GM21528 (cell line): ENCODE data around the gene MMP17.
"Not testable (repeated sequence)": the region's sequence is repeated elsewhere in the genome, so short reads cannot be mapped to it uniquely, and the experiment has no call there.

Experiments
- ATAC-seq: cut with Tn5 transposase; IDR thresholded peaks from one replicate; pipeline ENCODE4 v1.9.1; 2021; ENCODE audit warnings: mild to moderate bottlenecking, moderate library complexity; ENCODE audit not compliant: unreplicated experiment, low FRiP score

MMP17 gene

DNA sequence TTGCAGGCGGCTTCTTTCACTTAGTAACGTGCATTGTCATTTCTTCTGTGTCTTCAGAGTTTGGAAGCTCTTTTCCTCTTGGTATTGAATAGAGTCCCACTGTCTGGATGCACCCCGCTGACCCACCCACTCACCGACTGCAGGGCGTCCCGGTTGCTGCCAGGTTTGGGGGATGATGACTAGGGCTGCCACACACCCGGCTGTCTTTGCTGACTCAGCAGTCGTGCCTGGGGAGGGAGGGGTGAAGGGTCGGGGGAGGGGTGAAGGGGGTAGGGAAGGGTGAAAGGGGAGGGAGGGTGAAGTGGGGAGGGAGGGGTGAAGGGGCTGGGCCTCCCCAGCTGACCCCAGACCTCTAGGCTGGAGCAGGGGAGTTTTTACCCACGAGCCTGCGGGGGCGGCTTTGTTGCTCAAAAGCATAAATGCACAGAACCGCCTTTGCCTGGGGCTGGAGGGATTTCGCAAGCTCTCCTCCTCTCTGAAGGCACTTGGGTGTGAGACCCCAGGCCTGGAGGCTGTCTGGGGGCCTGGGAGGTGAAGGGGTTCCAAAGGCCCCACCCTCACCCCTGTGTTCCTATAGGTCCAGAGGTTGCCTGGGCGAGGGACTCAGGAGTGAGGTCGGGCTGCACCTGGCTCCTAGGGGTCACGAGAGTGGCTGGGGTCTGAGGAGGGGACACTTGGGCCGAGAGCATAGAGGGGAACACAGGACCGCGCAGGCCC lies 35.0 kb downstream of the MMP17 start:
- ATAC-seq = no peak

DNA sequence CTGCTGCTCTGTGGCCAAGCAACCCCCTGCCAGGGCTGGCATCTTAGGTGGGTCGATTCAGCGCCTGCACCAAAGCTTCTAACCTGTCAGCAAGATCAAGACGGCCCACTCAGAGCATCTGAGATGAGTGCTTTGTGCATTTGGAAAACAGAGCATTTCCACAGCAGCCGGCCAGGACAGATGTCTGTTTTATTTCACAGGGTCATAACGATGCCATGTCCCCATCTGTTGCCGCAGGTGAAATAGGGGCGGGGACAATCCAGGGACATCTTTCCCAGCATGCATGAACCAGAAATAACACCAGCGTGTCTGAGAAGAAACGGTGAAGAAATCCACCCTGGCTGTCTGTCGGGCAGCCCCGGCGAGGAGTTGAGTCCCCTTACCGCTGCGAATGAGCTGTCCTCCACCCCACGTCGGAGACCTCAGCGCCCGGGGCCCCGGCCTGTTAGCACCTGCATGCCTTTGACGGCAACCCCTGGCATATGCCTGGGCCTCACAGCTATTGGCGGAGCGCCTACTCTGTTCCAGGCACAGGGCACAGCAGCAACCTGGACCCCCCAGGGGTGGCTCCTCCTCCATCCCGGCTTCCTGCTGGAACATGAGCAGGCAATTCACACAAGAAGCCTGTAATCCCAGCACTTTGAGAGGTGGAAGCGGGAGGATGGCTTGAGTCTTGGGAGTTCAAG lies 35.7 kb downstream of the MMP17 start:
- ATAC-seq = no peak

DNA sequence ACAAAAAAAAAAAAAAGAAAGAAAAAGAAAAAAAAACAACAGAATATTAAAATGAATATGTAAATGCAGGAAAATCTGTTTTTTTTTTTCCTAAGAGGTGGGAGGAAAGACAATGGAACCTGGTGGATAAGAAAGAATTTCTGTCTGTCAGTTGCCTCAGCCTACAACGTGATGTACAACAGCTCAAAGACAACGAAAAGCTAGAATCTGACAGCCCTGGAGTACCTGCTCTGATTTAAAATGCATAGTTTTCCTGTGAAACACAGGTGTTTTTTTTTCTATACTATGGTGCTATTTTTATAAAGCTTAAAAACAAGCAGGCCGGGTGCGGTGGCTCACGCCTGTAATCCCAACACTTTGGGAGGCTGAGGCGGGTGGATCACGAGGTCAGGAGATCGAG lies 36.3 kb downstream of the MMP17 start:
- no peak for ATAC-seq

DNA sequence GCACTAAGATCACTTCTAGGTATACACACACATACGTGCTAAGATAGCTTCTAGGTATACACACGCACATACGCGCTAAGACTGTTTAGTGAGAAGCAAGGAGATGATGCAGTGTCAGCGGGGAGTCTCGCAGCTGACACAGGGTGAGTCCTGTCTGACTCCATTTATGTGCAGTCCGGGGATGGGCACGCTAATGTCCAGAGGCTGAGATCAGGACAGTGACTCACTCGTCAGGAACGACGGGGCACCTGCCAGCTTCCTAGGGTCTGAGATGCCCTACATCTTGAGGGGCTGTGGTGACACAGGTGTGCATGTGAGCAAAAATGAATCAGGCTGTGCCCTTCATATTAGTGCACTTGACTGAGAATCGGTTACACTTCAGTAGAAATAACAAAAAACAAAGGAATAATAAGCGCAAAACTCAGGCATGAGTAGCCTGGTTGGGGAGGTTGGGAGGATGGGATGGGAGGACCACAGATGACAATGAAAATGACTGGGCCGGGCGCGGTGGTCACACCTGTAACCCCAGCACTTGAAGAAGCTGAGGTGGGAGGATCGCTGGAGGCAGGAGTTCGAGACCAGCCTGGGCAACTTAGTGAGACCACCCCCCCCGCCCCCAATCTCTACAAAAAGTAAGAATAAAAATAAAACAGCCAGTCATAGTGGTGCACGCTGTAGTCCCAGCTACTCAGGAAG lies 37.1 kb downstream of the MMP17 start:
- ATAC-seq = no peak

DNA sequence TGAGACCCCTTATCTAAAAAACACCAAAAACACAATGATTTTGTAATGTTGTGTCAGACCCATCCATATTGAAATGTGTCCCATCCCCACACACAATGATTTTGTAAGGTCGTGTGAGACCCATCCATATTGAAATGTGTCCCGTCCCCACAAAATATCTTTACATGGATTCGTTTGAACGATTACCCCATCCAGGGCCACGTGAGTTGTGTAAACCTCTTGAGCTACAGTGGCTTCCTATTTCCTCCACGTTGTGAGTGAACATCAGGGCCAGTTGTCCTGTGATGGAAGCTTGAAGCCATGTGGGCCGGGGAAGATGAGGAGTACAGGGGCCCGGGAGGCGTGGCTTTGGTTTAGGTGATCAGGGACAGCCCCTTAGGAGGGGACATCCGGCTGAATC lies 39.3 kb downstream of the MMP17 start:
- ATAC-seq = no peak

DNA sequence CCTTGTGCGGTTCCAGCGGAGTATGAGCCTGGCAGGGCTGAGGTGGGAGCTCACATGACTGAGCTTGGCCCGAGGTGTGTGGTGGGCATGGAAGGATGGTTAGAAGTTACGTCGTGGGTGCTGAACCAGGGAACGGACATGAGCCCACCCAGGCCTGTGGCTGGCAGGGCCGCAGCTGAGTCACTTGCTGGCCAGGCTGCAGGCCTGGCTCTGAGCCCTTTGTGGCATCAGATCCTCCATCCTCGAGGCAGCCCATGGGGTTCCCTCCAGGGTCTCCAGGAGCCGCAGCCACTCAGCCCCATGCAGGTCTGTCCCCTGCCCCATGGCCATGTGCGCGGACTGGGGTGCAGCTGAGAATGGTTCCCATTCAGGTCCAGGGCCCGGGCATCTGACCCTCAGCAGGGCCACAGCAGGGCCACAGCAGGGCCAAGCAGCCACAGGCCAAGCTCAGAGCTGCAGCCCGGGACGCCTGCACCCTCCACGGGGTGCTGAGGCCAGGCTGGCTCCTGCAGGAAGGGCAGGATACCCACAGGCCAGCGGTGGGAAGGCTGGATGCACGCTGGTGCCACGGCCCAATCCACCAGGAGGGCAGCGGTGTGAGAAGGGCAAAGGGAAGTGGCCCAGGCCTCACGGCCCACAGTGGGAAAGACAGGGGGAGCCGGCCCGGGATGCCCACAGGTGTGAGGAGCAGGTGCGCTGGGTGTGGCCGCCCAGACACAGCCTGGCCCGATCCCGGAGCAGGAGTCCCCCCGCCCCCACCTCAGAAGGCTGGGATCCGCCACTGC lies 39.9 kb downstream of the MMP17 start:
- no peak for ATAC-seq

DNA sequence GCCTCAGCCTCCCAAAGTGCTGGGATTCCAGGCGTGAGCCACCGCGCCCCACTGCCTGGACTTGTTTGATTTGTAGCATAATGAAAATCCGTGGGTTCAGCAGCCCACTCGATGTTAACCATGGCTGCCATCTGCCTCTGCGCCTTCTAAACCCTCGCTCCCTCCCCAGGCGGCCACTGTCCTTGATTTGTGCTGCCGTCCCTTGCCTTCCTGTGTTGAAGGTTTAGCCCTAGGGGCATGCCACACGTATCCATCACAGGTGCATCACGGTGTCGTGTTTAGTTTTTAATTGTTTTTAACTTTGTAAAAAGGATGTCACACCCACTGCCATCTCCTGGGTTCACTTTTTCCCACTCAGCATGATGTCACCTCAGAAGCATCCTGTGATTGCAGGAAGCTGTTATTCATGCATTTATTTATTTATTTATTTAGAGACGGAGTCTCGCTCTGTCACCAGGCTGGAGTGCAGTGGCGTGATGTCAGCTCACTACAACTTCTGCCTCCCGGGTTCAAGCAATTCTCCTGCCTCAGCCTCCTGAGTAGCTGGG lies 41.8 kb downstream of the MMP17 start:
- ATAC-seq = no peak

DNA sequence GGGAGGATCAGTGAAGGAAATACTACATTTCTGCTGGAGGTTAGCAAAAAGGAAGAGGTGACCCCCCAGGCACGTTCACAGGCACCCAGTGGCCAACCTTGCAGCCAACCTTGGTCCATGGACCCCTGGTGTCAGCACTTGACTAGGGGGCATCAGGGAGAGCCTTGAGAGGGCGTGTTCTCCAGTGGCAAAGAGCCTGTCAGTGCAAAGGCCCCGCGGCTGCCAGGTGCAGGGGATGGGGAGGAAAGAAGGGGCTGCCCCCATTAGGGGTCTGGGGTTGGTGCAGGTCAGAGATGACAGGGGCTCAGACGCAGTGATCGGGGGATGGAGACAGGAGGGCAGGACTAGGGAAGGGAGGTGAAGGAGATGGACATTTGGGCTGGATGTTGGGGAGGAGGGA lies 43.5 kb downstream of the MMP17 start:
- no peak for ATAC-seq

DNA sequence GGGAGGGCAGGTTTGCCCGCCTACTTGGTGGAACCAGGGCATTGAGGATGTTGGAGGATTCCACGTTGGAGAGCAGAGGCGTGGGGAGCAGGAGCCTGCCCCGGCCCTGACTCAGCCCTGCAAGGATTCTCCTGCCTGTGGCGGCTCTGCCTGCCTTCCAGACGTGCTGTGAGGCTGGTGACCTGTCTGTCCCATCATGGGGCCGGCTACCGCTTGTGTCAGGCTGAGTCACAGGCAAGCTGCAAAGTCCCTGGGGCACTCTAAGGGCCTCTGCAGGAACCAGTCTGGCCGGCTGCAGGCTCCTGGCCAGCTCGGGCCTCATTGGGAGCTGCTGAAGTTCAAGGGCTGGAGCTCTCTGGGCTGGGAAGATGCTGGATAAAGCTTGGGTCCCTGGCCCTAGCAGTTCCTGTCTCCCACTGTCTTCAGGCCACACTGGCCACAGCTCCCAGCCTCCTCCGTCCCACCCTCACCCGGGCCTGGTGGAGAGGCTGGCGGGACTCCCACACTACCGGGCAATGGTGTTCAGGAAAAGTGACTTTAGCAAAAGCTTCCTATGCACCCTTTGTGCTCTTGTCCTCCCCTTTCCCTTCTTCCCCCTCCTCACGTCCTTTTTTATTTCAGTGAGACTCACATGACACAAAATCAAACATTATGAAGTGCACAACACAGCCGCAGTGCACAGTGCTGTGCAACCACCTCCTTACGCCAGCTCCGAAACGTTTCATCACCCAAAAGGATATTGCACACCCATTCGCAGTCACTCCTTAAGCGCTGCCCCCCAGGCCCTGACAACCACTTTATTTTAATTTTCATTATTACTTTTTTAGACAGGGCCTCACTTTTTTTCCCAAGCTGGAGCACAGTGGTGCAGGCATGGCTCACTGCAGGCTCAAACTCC lies 44.2 kb downstream of the MMP17 start:
- ATAC-seq = no peak

DNA sequence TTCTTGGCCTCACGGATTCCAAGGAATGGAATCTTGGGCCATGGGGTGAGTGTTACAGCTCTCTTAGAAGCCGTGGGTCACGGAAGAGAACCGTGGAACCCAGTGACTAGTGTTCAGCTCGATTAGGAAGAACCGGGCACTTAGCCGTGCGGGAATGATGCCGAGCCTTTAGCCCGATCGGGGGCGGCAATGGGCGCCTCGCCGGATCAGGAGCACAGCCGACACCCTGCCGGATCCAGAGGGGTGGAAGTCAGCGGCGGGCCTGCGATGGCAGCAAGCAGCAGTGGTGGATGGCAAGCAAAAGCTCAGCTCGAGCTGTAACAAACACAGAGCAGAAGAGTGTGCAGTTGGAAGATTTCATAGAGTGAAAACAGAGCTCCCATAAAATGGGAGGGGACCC lies 45.1 kb downstream of the MMP17 start:
- no peak for ATAC-seq

DNA sequence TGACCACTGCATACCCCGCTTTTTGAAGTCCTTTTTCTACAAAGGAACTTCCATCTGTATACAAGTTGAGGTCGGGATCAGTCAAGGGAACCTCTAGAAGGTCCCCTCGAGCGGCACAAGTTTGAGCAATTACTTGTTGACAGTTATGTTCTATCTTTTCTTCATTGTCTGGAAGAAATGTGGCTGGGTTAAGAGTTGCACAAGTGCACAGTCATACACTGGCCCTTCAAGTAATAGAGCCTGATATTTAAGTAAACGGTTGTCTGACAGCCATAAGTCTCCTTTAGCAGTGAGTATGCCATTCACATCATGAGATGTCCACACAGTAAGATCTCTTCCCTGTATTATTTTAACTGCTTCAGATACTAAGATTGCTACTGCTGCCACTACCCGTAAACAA lies 46.8 kb downstream of the MMP17 start:
- not testable (repeated sequence) for ATAC-seq

DNA sequence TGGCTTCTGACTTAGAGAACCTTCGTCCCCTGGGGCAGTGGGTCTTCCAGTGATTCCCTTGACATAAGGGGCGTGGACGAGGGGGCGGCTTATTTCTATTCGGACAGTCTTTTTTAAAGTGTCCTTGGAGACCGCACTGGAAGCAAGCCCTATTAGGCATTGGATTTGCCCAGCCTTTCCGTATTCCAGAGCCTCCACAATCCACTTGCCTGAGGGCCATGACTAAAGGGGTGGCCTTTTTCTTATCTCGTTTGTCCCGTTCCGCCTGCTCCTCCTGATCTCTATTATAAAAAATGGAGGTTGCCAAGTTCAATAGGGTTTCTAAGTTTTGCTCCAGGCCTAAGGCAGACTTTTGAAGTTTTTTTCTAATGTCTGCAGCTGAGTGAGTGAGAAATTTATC lies 49.0 kb downstream of the MMP17 start:
- not testable (repeated sequence) for ATAC-seq

DNA sequence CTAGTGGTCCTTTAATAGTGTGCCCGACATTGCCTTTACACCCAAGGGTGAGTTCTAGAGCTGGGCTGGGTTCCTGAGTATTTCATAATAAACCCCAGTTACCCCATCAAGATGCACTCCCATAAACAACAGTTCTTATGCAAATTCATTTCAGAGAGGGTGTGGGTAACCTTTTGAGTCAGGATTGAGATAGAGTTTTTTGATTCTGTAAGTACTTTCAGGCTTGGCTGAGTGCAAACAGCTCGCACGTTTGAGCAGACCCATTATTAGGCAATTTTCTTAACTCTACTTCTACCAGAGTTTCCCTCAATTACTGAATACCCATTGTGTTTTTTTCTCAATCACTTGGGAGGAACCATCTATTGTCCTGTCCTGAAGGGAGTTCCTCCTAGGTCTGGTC lies 50.2 kb downstream of the MMP17 start:
- ATAC-seq = not testable (repeated sequence)

DNA sequence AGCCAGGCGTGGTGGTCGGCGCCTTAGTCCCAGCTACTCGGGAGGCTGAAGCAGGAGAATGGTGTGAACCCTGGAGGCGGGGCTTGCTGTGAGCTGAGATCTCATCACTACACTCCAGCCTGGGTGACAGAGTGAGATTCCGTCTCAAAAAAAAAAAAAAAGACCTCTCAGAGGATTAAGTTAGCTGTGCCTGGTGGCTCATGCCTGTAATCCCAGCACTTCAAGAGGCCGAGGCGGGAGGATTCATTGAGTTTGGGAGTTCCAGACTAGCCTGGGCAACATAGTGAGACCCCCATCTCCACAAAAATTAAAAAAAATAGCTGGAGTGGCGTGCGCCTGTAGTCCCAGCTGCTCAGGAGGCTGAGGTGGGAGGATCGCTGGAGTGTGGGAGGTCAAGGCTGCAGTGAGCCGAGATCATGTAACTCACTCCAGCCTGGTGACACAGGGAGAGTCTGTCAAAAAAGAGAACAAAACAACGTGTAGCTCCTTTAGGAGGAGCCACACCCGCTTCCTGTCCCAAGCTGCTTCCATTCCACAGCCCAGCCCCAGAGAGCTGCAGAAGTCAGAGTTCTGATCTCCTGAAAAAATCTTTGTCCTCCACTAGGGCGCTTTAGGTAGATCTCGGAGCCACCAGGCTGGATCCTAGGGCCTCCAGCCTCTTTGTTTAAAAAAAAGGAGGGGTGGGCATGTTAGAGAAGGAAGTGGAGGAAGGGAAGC lies 54.8 kb downstream of the MMP17 start:
- ATAC-seq = no peak

DNA sequence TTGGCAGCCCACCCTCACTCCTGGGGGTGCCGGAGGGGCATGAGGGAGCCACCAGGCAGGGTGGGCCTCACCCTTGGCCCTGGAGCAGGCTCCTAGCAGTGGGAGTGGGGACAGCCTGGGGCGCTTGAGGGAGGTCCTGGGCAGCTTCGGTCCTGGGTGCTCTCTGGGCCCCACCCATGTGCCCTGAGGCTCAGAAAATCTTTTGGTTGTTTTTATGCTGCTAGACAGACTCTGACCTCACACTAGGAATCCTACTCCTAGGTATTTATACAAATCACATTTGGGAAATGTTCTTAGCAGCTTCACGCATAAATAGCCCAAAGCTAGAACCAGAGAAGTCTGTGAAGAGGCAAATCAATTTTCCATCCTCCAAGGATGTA lies 55.3 kb downstream of the MMP17 start:
- ATAC-seq = no peak

DNA sequence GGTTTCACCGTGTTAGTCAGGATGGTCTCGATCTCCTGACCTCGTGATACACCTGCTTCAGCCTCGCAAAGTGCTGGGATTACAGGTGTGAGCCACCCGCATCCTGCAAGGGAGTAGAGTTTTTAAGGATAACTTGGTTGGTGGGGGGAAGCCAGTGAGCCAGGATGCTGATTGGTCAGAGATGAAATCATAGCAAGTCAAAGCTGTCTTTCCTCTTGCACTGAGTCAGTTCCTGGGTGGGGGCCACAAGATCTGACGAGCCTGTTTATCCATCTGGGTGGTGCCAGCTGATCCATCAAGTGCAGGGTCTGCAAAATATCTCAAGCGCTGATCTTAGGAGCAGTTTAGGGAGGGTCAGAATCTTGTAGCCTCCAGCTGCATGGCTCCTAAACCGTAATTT lies 56.9 kb downstream of the MMP17 start:
- ATAC-seq = not testable (repeated sequence)

DNA sequence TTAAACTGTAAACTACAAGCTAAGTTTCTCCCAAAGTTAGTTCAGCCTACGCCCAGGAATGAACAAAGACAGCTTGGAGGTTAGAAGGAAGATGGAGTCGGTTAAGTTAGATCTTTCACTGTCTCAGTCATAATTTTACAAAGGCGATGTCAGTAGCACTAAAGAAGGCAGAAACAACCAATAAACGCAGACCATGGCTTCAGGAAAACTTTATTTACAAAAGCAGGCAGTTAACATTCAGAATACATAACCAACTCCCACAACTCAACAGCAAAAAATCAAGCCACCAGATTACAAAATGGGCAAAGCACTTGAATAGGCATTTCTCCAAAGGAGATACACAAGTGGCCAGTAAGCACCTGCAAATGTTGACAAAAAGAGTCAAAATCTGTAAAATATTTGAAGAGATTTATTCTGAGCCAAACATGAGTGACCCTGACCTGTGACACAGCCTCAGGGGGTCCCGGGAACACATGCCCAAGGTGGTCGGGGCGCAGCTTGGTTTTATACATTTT lies 57.4 kb downstream of the MMP17 start:
- no peak for ATAC-seq

DNA sequence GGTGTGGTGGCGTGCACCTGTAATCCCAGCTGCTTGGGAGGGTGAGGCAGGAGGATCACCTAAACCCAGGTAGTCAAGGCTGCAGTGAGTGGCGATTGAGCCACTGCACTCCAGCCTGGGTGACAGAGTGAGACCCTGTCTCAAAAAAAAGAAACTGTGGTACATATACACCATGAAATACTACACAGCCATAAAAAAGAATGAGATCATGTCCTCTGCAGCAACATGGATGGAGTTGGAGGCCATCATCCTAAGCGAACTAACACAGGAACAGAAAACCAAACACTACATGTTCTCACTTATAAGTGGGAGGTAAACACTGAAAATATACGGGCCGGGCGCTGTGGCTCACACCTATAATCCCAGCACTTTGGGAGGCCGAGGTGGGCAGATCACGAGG lies 63.5 kb downstream of the MMP17 start:
- not testable (repeated sequence) for ATAC-seq
